SKM-1 treated with dmso at 0.1 percent for 144 hours (cell line): Measurements from ENCODE around the gene CASP1.

Experiments used
- DNase-seq: peaks from one replicate; lab custom pipeline; 2025; ENCODE audit not compliant: unreplicated experiment; lab: John Stamatoyannopoulos, UW

The CASP1 gene

GRCh38 chr11:104992781-104993180 lies 42.2 kb downstream of the CASP1 start:
- DNase-seq = no peak

DNA sequence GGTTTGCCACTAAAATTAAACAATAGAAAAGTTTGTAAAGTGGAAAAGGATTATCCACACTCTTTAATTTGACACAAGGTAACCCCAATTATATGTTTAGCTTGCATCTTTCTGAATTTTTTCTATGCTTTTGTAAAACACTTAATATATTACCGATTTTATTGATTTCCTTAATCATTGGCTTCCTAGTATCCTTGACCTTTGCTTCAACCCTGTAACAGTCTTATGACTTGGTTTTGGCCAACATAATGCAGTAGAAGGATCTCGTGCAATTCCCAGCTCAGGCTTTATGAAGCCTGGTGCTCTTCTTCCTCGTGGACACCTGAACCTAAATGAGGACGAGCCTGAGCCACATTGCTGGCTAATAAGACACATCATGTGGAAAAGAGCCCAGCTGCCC lies 43.0 kb downstream of the CASP1 start:
- no peak for DNase-seq

GRCh38 chr11:104984808-104985207 lies 50.1 kb downstream of the CASP1 start:
- DNase-seq = no peak

DNA sequence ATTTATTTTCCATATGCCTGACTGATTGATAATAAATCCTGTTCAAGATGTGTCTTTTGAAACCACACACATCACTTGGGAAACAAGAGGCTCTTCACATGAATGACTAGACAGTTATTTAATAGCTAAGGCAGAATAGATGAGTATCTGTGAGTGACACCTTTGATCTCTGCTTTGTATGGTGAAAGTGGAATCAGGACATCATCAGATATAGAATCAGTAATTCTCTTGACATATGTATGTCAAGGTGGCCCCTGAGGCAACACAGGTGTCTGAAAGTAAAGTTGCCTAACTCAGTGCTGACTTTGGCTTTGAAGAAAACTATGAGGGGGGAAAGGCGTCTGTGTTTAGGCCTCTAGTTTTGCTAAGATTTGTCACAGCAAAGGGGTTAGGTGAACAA lies 55.1 kb downstream of the CASP1 start:
- no peak for DNase-seq
